OCI-LY3 (cell line): ENCODE measurements around the gene OR52E4.

Source experiments
- H2AFZ ChIP-seq: fragments of 200-600, 300-600 bp; shearing (Covaris generic); 2 replicates; pipeline ENCODE4 v1.6.0; 2014; ENCODE audit warnings: antibody characterized with exemption, low read depth, low read length
- H3K27ac ChIP-seq: fragments of 200-600, 300-600 bp; sonication (generic); 2 replicates; pipeline ENCODE4 v1.5.1; 2014; ENCODE audit warnings: mild to moderate bottlenecking, low read length, moderate library complexity, mixed read lengths
- H3K27me3 ChIP-seq: fragments of 200-600, 300-600 bp; sonication (generic); 2 replicates; pipeline ENCODE4 v1.6.1; 2014; ENCODE audit warnings: low read depth, low read length, mixed read lengths
- H3K36me3 ChIP-seq: fragments of 200-600, 300-600 bp; sonication (generic); replicated peaks from 2 replicates; pipeline ENCODE3; 2014; ENCODE audit warnings: low read depth, low read length, mixed read lengths
- H3K4me1 ChIP-seq: fragments of 300-600, 200-600 bp; sonication (generic); 2 replicates; pipeline ENCODE4 v1.6.1; 2014; ENCODE audit warnings: low read length, mixed read lengths
- H3K4me2 ChIP-seq: fragments of 200-600, 300-600 bp; sonication (generic); 2 replicates; pipeline ENCODE4 v1.6.1; 2014; ENCODE audit warnings: low read length, mixed read lengths
- H3K4me3 ChIP-seq: fragments of 300-600, 200-600 bp; sonication (generic); 2 replicates; pipeline ENCODE4 v1.5.1; 2014; ENCODE audit warnings: antibody characterized with exemption, mild to moderate bottlenecking, low read length, moderate library complexity
- H3K79me2 ChIP-seq: fragments of 300-600, 200-600 bp; shearing (Covaris generic); 2 replicates; pipeline ENCODE4 v1.6.1; 2014; ENCODE audit warnings: mild to moderate bottlenecking, low read length, mixed read lengths
- H3K9ac ChIP-seq: fragments of 300-600, 200-600 bp; shearing (Covaris generic); 2 replicates; pipeline ENCODE4 v1.6.0; 2014; ENCODE audit warnings: mild to moderate bottlenecking, low read length, moderate library complexity
- H3K9me3 ChIP-seq: fragments of 200-600, 300-600 bp; shearing (Covaris generic); 2 replicates; pipeline ENCODE4 v1.6.1; 2014; ENCODE audit warnings: low read length, mixed read lengths; ENCODE audit not compliant: insufficient read depth
- H4K20me1 ChIP-seq: fragments of 200-600, 300-600 bp; sonication (generic); 2 replicates; pipeline ENCODE4 v1.6.1; 2016; ENCODE audit warnings: low read length, mixed read lengths; ENCODE audit not compliant: insufficient read depth
- EZH2phosphoT487 ChIP-seq: fragments of 200-600 bp; shearing (Covaris generic); IDR thresholded peaks from 2 replicates; pipeline ENCODE4 v1.6.1; 2018; ENCODE audit warnings: antibody characterized with exemption, mixed run types, low read depth
- TF ChIP-seq, protein P1 (sequence below): fragments of 200-600, 300-600 bp; sonication (generic); IDR thresholded peaks from 2 replicates; pipeline ENCODE4 v1.5.1; 2014; ENCODE audit warnings: antibody characterized with exemption, low read length, low read depth

OR52E4 gene

DNA sequence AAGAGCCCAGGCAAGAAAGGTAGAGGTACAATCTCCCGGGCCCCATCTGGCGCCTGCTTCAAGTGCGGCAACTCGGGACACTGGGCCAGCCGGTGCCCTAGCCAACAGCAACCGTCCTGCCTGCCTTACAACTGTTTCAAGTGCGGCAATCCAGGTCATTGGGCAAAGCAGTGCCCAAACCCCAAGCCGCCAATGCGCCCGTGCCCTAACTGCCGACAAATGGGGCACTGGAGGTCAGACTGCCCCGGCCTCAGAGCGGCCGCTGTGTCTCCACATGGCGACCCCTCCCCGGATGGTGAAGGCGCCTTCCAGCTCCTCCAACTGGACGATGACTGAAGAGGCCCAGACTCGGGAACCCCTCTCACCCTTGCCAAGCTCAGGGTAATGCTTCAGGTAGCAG is 50.2 kb downstream of the OR52E4 start:
- no peaks in the 10 kb centered on the region for H3K9me3 ChIP-seq
- H3K27me3 ChIP-seq, result no peaks in the 10 kb centered on the region

DNA sequence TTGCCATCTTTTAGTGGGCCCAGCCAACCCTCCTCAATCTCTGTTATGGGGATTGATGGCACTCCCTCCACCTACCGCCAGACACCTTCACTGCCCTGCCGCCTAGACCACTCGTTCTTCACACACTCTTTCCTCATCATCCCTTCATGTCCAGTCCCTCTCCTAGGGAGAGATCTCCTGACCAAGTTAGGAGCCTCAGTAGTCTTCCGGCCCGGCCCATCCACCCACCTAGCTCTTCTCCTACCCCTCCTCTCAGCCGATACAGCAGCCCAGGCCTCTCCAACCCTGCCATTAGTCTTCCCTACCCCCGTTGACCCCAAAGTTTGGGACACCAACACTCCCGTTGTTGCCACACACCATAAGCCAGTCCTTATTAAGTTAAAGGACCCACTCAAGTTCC is 50.6 kb downstream of the OR52E4 start:
- H3K27ac ChIP-seq, result no peak overlapping the region
- no peak overlapping the region for H3K4me2 ChIP-seq
- no peaks in the 10 kb centered on the region for H3K36me3 ChIP-seq
- H4K20me1 ChIP-seq, result no peaks in the 10 kb centered on the region
- H2AFZ ChIP-seq, result no peak overlapping the region
- H3K27me3 ChIP-seq, result no peaks in the 10 kb centered on the region
- H3K9ac ChIP-seq, result no peak overlapping the region
- H3K4me3 ChIP-seq, result no peak overlapping the region
- H3K4me1 ChIP-seq, result no peaks in the 10 kb centered on the region
- no peaks in the 10 kb centered on the region for H3K9me3 ChIP-seq
- TF ChIP-seq, protein P1, sequence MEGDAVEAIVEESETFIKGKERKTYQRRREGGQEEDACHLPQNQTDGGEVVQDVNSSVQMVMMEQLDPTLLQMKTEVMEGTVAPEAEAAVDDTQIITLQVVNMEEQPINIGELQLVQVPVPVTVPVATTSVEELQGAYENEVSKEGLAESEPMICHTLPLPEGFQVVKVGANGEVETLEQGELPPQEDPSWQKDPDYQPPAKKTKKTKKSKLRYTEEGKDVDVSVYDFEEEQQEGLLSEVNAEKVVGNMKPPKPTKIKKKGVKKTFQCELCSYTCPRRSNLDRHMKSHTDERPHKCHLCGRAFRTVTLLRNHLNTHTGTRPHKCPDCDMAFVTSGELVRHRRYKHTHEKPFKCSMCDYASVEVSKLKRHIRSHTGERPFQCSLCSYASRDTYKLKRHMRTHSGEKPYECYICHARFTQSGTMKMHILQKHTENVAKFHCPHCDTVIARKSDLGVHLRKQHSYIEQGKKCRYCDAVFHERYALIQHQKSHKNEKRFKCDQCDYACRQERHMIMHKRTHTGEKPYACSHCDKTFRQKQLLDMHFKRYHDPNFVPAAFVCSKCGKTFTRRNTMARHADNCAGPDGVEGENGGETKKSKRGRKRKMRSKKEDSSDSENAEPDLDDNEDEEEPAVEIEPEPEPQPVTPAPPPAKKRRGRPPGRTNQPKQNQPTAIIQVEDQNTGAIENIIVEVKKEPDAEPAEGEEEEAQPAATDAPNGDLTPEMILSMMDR, result no peak
- no peak for TF ChIP-seq EZH2phosphoT487
- no peaks in the 10 kb centered on the region for H3K79me2 ChIP-seq

More for the DNA sequence above, 50.2 kb downstream of the OR52E4 start:
- TF ChIP-seq, protein P1, result no peak
- TF ChIP-seq EZH2phosphoT487, result no peak
- Histone ChIP-seq H3K4me3 (no peak overlapping the region), H2AFZ (no peak overlapping the region), H3K4me2 (no peak overlapping the region), H3K79me2 (no peaks in the 10 kb centered on the region), H3K27ac (no peak overlapping the region), H3K9ac (no peak overlapping the region), H3K36me3 (no peaks in the 10 kb centered on the region), H4K20me1 (no peaks in the 10 kb centered on the region), H3K4me1 (no peaks in the 10 kb centered on the region)

DNA sequence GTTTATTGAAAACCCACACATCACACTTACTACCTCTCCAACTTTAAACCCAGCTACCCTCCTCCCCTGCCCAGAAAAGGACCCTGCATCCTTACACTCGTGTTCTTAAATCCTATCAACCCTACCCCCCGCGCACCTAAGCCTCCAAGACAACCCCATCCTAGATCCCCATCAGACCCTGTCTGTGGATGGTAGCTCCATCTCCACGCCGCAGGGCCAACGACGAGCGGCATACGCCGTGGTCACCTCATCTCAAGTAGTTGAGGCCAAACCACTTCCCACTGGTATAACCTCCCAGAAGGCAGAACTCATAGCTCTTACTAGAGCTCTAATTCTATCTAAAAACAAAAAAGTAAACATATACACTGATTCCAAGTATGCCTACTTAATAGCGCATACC is 52.2 kb downstream of the OR52E4 start:
- TF ChIP-seq EZH2phosphoT487, result no peak
- TF ChIP-seq, protein P1, result no peak

DNA sequence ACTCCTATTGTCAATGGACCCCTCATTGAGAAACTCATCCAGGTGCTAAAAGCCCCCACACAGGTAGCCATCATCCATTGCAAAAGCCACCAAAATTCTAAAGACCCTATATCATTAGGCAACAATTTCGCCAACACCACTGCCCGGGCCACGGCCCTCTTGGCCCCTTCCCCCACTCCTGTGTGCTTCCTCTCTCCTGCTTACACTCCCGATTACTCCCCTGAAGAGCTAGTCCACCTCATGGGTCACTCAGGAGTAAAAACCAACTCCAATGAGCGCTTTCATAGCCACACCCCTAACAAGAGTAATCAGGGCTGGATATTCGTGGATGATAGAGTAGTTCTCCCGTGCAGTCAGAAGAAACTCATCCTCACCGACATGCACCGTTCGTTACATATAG is 52.7 kb downstream of the OR52E4 start:
- Histone ChIP-seq H3K36me3 (no peaks in the 10 kb centered on the region), H4K20me1 (no peaks in the 10 kb centered on the region), H3K27ac (no peak overlapping the region), H3K79me2 (no peaks in the 10 kb centered on the region), H3K27me3 (no peaks in the 10 kb centered on the region), H3K9ac (no peak overlapping the region), H3K4me2 (no peak overlapping the region), H3K4me3 (no peak overlapping the region), H3K4me1 (no peaks in the 10 kb centered on the region), H3K9me3 (no peaks in the 10 kb centered on the region), H2AFZ (no peak overlapping the region)
- TF ChIP-seq, protein P1, result no peak
- no peak for TF ChIP-seq EZH2phosphoT487

More for the DNA sequence above, 52.2 kb downstream of the OR52E4 start:
- Histone ChIP-seq H4K20me1 (no peaks in the 10 kb centered on the region), H3K9me3 (no peaks in the 10 kb centered on the region), H3K27me3 (no peaks in the 10 kb centered on the region), H3K4me2 (no peak overlapping the region), H3K27ac (no peak overlapping the region), H2AFZ (no peak overlapping the region), H3K79me2 (no peaks in the 10 kb centered on the region), H3K36me3 (no peaks in the 10 kb centered on the region), H3K9ac (no peak overlapping the region), H3K4me3 (no peak overlapping the region), H3K4me1 (no peaks in the 10 kb centered on the region)
